ENCODE measurements around the gene OPCML. TPM values are rescaled to one million over a fixed set of nuclear protein-coding genes. Genes with fewer than 3 reads are reported as not detected.
"Not testable (repeated sequence)": the region's sequence is repeated elsewhere in the genome, so short reads cannot be mapped to it uniquely, and the experiment has no call there.

The OPCML gene
- total RNA-seq, 4 donors from 2014 or later = 0.16 TPM; not detected in 3

GRCh38 chr11:132373405-132374143 is 1158.7 kb downstream of the OPCML start:
- H3K4me3 ChIP-seq (ENCODE audit: low read depth, poor library complexity, severe bottlenecking) = no peak overlapping the region
- intact Hi-C loops (cut with DNase I; ENCODE audit: low total_unique reads) = no loop called here
- 88 to 89% methylated on average over 4 of the region's 4 CpGs for WGBS, 2 donors
- DNase-seq (ENCODE audit: low spot score in 2 of 2) = no peak
- no peak for TF ChIP-seq CTCF (IDR thresholded peaks at IDR 0.05)
- no peak for TF ChIP-seq POLR2A (IDR thresholded peaks at IDR 0.05)

- intact Hi-C loops (cut with DNase I; ENCODE audit: low total_unique reads); H3K4me3 ChIP-seq (ENCODE audit: low read depth, poor library complexity, severe bottlenecking); DNase-seq (ENCODE audit: low spot score in 2 of 2): not testable (repeated sequence)
Observed at GRCh38 chr11:132370114-132370513, 1162.2 kb downstream of the OPCML start.

- intact Hi-C loops (cut with DNase I; ENCODE audit: low total_unique reads) = no loop called here
- no peak overlapping the region for H3K4me3 ChIP-seq (ENCODE audit: low read depth, poor library complexity, severe bottlenecking)
- TF ChIP-seq POLR2A (IDR thresholded peaks at IDR 0.05) = no peak
- TF ChIP-seq CTCF (IDR thresholded peaks at IDR 0.05) = no peak
- 94 to 97% methylated on average over 3 of the region's 3 CpGs for WGBS, 2 donors
- DNase-seq (ENCODE audit: low spot score in 2 of 2) = no peak
Observed at GRCh38 chr11:132367293-132367692, 1165.0 kb downstream of the OPCML start.

- DNase-seq (ENCODE audit: low spot score in 2 of 2) = no peak
- 78 to 85% methylated on average over 3 of the region's 3 CpGs for WGBS, 2 donors
- TF ChIP-seq POLR2A (IDR thresholded peaks at IDR 0.05) = no peak
- no peak for TF ChIP-seq CTCF (IDR thresholded peaks at IDR 0.05)
- intact Hi-C loops (cut with DNase I; ENCODE audit: low total_unique reads) = no loop called here
- H3K4me3 ChIP-seq (ENCODE audit: low read depth, poor library complexity, severe bottlenecking) = no peak overlapping the region
Observed at GRCh38 chr11:132365650-132366049, 1166.7 kb downstream of the OPCML start.

Data from lower leg skin (tissue), 4 donors.